SU-DHL-6 (cell line): ENCODE data around the gene VPS4B.

Experiments used
- H2AFZ ChIP-seq: fragments of 200-600 bp; sonication (generic); 2 replicates; pipeline ENCODE4 v1.6.1; 2014; ENCODE audit warnings: low read depth, mild to moderate bottlenecking, moderate library complexity, mixed read lengths, antibody characterized with exemption, low read length; ENCODE audit not compliant: severe bottlenecking
- H3F3A ChIP-seq: fragments of 200-600 bp; shearing (Covaris generic); 2 replicates; pipeline ENCODE4 v1.6.0; 2016; ENCODE audit warnings: antibody characterized with exemption, mild to moderate bottlenecking; ENCODE audit not compliant: insufficient read depth
- H3K27ac ChIP-seq: fragments of 200-600 bp; sonication (generic); 2 replicates; pipeline ENCODE4 v1.5.1; 2016; ENCODE audit warnings: low read depth, mild to moderate bottlenecking, low read length, moderate library complexity, mixed read lengths
- H3K27me3 ChIP-seq: fragments of 200-600 bp; sonication (generic), shearing (Covaris generic); 2 replicates; pipeline ENCODE4 v1.6.0; 2014; ENCODE audit warnings: mild to moderate bottlenecking, low read length
- H3K36me3 ChIP-seq: fragments of 200-600 bp; sonication (generic); 2 replicates; pipeline ENCODE4 v1.6.1; 2014; ENCODE audit warnings: mild to moderate bottlenecking, low read length, mixed read lengths
- H3K4me2 ChIP-seq: fragments of 300-600, 200-600 bp; shearing (Covaris generic), sonication (generic); 2 replicates; pipeline ENCODE4 v1.6.0; 2014; ENCODE audit warnings: low read length, low read depth, mild to moderate bottlenecking; ENCODE audit not compliant: poor library complexity, severe bottlenecking
- H3K4me3 ChIP-seq: fragments of 200-600 bp; sonication (generic); 2 replicates; pipeline ENCODE4 v1.5.1; 2014; ENCODE audit warnings: antibody characterized with exemption, low read length, mild to moderate bottlenecking, mixed read lengths; ENCODE audit not compliant: insufficient read depth, poor library complexity, severe bottlenecking
- H3K79me2 ChIP-seq: fragments of 200-600 bp; sonication (generic); 2 replicates; pipeline ENCODE4 v1.6.1; 2014; ENCODE audit warnings: mild to moderate bottlenecking, low read length, moderate library complexity; ENCODE audit not compliant: insufficient read depth
- H3K9ac ChIP-seq: fragments of 200-600 bp; sonication (generic); 2 replicates; pipeline ENCODE4 v1.7.0; 2014; ENCODE audit warnings: mild to moderate bottlenecking, low read length
- H3K9me2 ChIP-seq: fragments of 200-600 bp; sonication (generic); replicated peaks from 2 replicates; pipeline ENCODE4 v1.6.1; 2014; ENCODE audit warnings: low read length; ENCODE audit not compliant: insufficient read depth
- H3K9me3 ChIP-seq: fragments of 200-600 bp; sonication (generic); 2 replicates; pipeline ENCODE4 v1.6.1; 2014; ENCODE audit warnings: low read length, mixed read lengths; ENCODE audit not compliant: insufficient read depth
- H4K20me1 ChIP-seq: fragments of 200-600 bp; sonication (generic); 2 replicates; pipeline ENCODE4 v1.6.1; 2014; ENCODE audit warnings: low read depth, mild to moderate bottlenecking, antibody characterized with exemption, low read length, moderate library complexity, mixed read lengths
- CTCF ChIP-seq: fragments of 200-600 bp; sonication (generic); IDR thresholded peaks from one replicate; pipeline ENCODE4 v1.5.1; 2017; ENCODE audit warnings: antibody characterized with exemption, mild to moderate bottlenecking, low read length, moderate library complexity; ENCODE audit not compliant: insufficient read depth, poor library complexity, severe bottlenecking
- EZH2phosphoT487 ChIP-seq: fragments of 200-600 bp; sonication (generic), shearing (Covaris generic); conservative IDR thresholded peaks from 2 replicates; pipeline ENCODE4 v1.6.1; 2018; ENCODE audit warnings: mild to moderate bottlenecking, antibody characterized with exemption, low read length, moderate library complexity, mixed read lengths

The VPS4B gene

GRCh38 chr18:63410792-63411191, 11.5 kb downstream of the VPS4B start:
- Histone ChIP-seq H4K20me1 (peaks cover 14% of the 10 kb centered on the region; the same call in 1 of the 2 replicates), H3K27ac (no peak overlapping the region), H3F3A (no peaks in the 10 kb centered on the region), H3K9ac (no peak overlapping the region), H3K36me3 (peaks cover 50% of the 10 kb centered on the region), H3K4me2 (no peak overlapping the region), H3K9me2 (no peaks in the 10 kb centered on the region), H3K4me3 (no peak overlapping the region), H3K79me2 (peaks cover 38% of the 10 kb centered on the region), H3K27me3 (no peaks in the 10 kb centered on the region), H3K9me3 (no peaks in the 10 kb centered on the region), H2AFZ (no peak overlapping the region)
- no peak for TF ChIP-seq CTCF
- no peak for TF ChIP-seq EZH2phosphoT487

GRCh38 chr18:63409301-63409700, 13.0 kb downstream of the VPS4B start:
- Histone ChIP-seq H3K4me3 (no peak overlapping the region), H3K27ac (no peak overlapping the region), H3F3A (no peaks in the 10 kb centered on the region), H3K9me3 (no peaks in the 10 kb centered on the region), H3K36me3 (peaks cover 61% of the 10 kb centered on the region), H3K9ac (no peak overlapping the region), H2AFZ (no peak overlapping the region), H3K9me2 (no peaks in the 10 kb centered on the region), H3K27me3 (no peaks in the 10 kb centered on the region), H3K79me2 (peaks cover 32% of the 10 kb centered on the region), H3K4me2 (no peak overlapping the region), H4K20me1 (peaks cover 11% of the 10 kb centered on the region; the same call in 1 of the 2 replicates)
- TF ChIP-seq CTCF, result no peak
- TF ChIP-seq EZH2phosphoT487, result no peak

GRCh38 chr18:63407734-63408133, 14.5 kb downstream of the VPS4B start:
- Histone ChIP-seq H3K4me3 (no peak overlapping the region), H4K20me1 (peaks cover 11% of the 10 kb centered on the region), H2AFZ (no peak overlapping the region), H3K4me2 (no peak overlapping the region), H3F3A (no peaks in the 10 kb centered on the region), H3K79me2 (peaks cover 19% of the 10 kb centered on the region), H3K27me3 (no peaks in the 10 kb centered on the region), H3K9ac (no peak overlapping the region), H3K36me3 (peaks cover 73% of the 10 kb centered on the region), H3K9me3 (no peaks in the 10 kb centered on the region), H3K9me2 (no peaks in the 10 kb centered on the region), H3K27ac (no peak overlapping the region)
- TF ChIP-seq EZH2phosphoT487 (no peak), CTCF (no peak)
